Suppressor macrophage treated with lipopolysaccharide for 1 hour (primary cell): ENCODE data around the gene AHRR.
A peak's percentile ranks its signal among the peaks of the same experiment; 100 is the strongest.
"Not testable (repeated sequence)": the region's sequence is repeated elsewhere in the genome, so short reads cannot be mapped to it uniquely, and the experiment has no call there.

Experiments
- DNase-seq, 3 donors: peaks; one replicate each; pipeline ENCODE4 v3.0.0-alpha.2; 2020 to 2022

AHRR gene

GRCh38 chr5:478369-478981 is 157.0 kb downstream of the AHRR start:
- no peak for DNase-seq

GRCh38 chr5:478982-479535 is 157.5 kb downstream of the AHRR start:
- no peak for DNase-seq

- DNase-seq, result no peak
Observed at GRCh38 chr5:479566-480319, 158.2 kb downstream of the AHRR start.

DNA sequence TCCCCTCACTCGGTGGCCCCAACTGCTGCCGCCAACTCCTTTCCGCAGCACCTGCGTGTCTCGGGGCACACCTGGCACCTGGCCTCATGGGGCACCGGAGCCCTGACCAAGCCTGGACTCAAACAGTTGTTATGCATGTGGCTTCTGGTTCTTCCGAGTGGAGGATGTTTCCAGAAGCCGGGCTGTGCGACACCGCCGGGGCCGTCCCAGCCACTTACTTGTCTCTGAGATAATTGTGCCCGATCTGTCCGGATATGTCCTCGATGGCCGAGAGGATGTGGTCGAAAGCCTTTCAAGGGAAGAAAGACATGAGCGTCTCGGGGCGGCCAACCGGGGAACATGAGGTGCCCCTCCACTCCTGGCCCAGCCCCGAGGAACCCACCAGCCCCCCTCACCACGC is 159.8 kb downstream of the AHRR start:
- DNase-seq, result no peak

GRCh38 chr5:482021-482420 is 160.5 kb downstream of the AHRR start:
- DNase-seq, result no peak

GRCh38 chr5:482506-482905 is 161.0 kb downstream of the AHRR start:
- no peak for DNase-seq

DNA sequence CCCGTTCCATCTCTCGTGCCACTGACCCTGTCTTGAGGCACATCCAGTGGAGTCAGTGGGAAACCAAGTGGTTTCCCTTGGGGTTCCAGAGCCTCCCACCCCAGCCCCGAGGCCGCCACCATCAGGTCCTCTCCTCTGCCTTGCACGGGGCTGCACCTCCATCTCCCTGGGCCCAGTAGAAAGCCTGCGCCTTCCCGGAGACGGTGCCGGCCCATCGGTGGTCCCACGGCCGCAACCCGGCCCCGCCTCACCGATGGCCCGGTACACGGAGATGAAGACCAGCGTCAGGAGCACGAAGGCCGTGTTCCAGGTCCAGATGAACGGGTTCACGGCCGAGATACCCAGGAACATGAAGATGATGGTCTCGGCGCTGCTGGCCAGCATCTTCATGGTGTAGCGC is 161.5 kb downstream of the AHRR start:
- no peak for DNase-seq

GRCh38 chr5:483434-484140 is 162.1 kb downstream of the AHRR start:
- peak; percentile 41 to 63 (median 46) for DNase-seq

- DNase-seq, result no peak
Observed at GRCh38 chr5:484556-484955, 163.0 kb downstream of the AHRR start.

DNA sequence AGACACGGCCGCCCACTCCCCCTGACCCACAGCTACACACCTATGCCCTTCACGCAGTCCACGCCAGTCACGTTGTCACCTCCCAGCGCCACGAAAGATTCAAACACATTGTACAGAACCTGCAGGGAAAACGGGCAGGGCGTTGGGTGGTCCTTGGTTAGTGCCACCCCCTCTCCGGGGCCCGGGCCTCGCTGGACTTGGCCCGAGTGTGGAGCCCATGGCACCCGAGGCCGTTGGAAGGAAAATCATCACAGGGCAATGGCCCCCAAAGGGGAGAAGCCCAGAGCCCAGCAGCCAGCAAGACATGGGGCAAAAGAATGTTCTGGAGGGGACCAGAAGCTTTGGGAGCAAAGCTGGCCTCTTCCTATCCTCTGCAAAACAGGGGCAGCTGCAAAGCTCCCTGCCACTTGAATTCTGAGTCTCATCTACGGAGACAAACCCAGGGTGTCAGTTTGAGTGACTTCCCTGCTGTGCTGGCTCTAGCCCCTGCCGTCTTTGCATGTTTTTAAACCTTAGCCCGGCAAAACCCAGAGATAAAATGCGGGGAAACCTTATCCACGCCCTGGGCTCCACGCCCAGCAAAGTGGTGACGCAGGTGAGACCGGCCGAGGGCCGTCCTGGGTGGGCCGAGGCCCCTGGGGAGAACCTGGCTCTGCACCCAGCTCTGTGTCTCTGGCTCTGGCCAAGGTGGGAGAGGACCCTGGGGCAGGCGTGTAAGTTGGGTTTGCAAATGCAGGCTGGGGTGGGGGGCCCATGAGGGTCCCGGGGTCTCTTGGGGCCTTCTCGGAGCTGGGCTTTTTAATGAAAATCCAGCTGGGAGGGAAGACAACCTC is 163.8 kb downstream of the AHRR start:
- DNase-seq, result no peak

- DNase-seq, result peak; percentile 58 to 67 (median 60)
Observed at GRCh38 chr5:485946-486491, 164.5 kb downstream of the AHRR start.

GRCh38 chr5:486597-486996 is 165.1 kb downstream of the AHRR start:
- not testable (repeated sequence) for DNase-seq
